ENCODE data around the gene POLR1E. TPM values are rescaled to one million over a fixed set of nuclear protein-coding genes. Genes with fewer than 3 reads are reported as not detected.

Gene POLR1E
- total and polyA plus RNA-seq, 2 donors (not counting 3 experiments of a cell fraction or from before 2014, with no cell fraction given) = 9.0 to 21.2 TPM

- Histone ChIP-seq H3K9me1 (replicated peaks; ENCODE audit: control insufficient read depth, extremely low read depth, insufficient read depth, low read length) (no peaks in the 10 kb centered on the region), H3K9me3 (replicated peaks; ENCODE audit: control insufficient read depth, insufficient read depth, low read length) (no peaks in the 10 kb centered on the region), H3K4me2 (ENCODE audit: insufficient read depth, low read length) (no peak overlapping the region), H3K79me2 (ENCODE audit: control insufficient read depth, insufficient read depth, low read length) (peaks cover 2% of the 10 kb centered on the region), H3K9ac (replicated peaks; ENCODE audit: extremely low read depth, insufficient read depth, low read length) (no peak overlapping the region), H3K4me3 (replicated peaks in 1 of 3; ENCODE audit: insufficient read depth in 1 of 3, low read depth in 1 of 3, low read length in 3 of 3) (no peak overlapping the region), H3K27me3 (ENCODE audit: control insufficient read depth in 2 of 2, insufficient read depth in 2 of 2, low read length in 2 of 2) (no peaks in the 10 kb centered on the region), H4K20me1 (replicated peaks; ENCODE audit: control insufficient read depth, extremely low read depth, insufficient read depth, low read length) (no peaks in the 10 kb centered on the region), H2AFZ (ENCODE audit: low read depth, low read length) (no peak overlapping the region), H3K36me3 (ENCODE audit: control insufficient read depth in 2 of 2, extremely low read depth in 1 of 2, insufficient read depth in 2 of 2, low read length in 2 of 2) (peaks cover 3 to 42% of the 10 kb centered on the region in 2 experiments), H3K4me1 (ENCODE audit: control insufficient read depth, extremely low read depth, insufficient read depth, low read length) (no peaks in the 10 kb centered on the region), H3K27ac (ENCODE audit: insufficient read depth, low read depth, low read length) (no peak overlapping the region)
- dilution Hi-C loops (cut with MboI; ENCODE audit: extremely low pct_ligation_motif_present, low sequenced_read_pairs) = no loop called here
- FAIRE-seq = no peak
- DNase-seq (ENCODE audit: low read depth, low spot score) = no peak
- BruUV-seq (replicated peaks) = no TSS peak
- ChIA-PET CTCF (no interaction called here), POLR2A (no interaction called here)
- intact Hi-C loops (cut with micrococcal nuclease) = no loop called here
- TF ChIP-seq POLR2AphosphoS5 (IDR thresholded peaks at IDR 0.05; ENCODE audit: insufficient read depth, low read depth, low read length) (no peak), FOS (IDR thresholded peaks at IDR 0.05; ENCODE audit: borderline replicate concordance, insufficient read depth, low read length) (no peak), MYC (IDR thresholded peaks at IDR 0.05; ENCODE audit: low read depth, low read length) (no peak), CTCF (IDR thresholded peaks at IDR 0.05; ENCODE audit: extremely low read depth in 1 of 2, insufficient read depth in 1 of 2, low read depth in 1 of 2, low read length in 2 of 2) (no peak), GATA2 (IDR thresholded peaks at IDR 0.05; ENCODE audit: insufficient read depth, insufficient read length, low read depth, low read length) (no peak), MAX (IDR thresholded peaks at IDR 0.05; ENCODE audit: insufficient read depth, insufficient read length) (no peak), POLR2A (IDR thresholded peaks at IDR 0.05; ENCODE audit: low read depth, low read length) (no peak), JUN (IDR thresholded peaks at IDR 0.05; ENCODE audit: borderline replicate concordance, insufficient read depth, insufficient read length, low read depth) (no peak), EZH2 (IDR thresholded peaks at IDR 0.05; ENCODE audit: borderline replicate concordance, low read depth, low read length, severe bottlenecking) (no peak)
Measured at GRCh38 chr9:37437621-37438020, 48.1 kb upstream of the POLR1E start.
